SK-N-SH treated with all-trans-retinoic acid at 6 μM for 48 hours (cell line): ENCODE data around the gene AKAP9.

Source experiments
- ATAC-seq: fragments of 200-7000 bp; cut with Tn5 transposase; 3 replicates; pipeline ENCODE4 v1.9.1; 2020; ENCODE audit warnings: mild to moderate bottlenecking, moderate library complexity
- ARNTL ChIP-seq: fragments of 450-650 bp; formaldehyde crosslinking; IDR thresholded peaks from 2 replicates; pipeline ENCODE4 v1.5.0; 2020; ENCODE audit warnings: low read depth, mild to moderate bottlenecking, moderate library complexity, borderline replicate concordance
- BACH2 ChIP-seq: fragments of 250-450 bp; sonication (Bioruptor Pico); IDR thresholded peaks from 2 replicates; pipeline ENCODE4 v1.9.0; 2021; ENCODE audit warnings: mild to moderate bottlenecking, borderline replicate concordance
- CREB5 ChIP-seq: fragments of 250-450 bp; sonication (Bioruptor Pico); IDR thresholded peaks from 2 replicates; pipeline ENCODE4 v1.5.1; 2020; ENCODE audit warnings: low read depth, mild to moderate bottlenecking, moderate library complexity
- CSRNP3 ChIP-seq: fragments of 250-450 bp; sonication (Bioruptor Pico); IDR thresholded peaks from 2 replicates; pipeline ENCODE4 v1.5.1; 2021; ENCODE audit warnings: mild to moderate bottlenecking, moderate library complexity
- ESRRG ChIP-seq: fragments of 250-450 bp; sonication (Bioruptor Pico); IDR thresholded peaks from 2 replicates; pipeline ENCODE4 v1.6.1; 2021; ENCODE audit warnings: mild to moderate bottlenecking
- GLIS3 ChIP-seq: fragments of 250-450 bp; sonication (Bioruptor Pico); IDR thresholded peaks from 2 replicates; pipeline ENCODE4 v1.5.0; 2020; ENCODE audit warnings: mild to moderate bottlenecking, moderate library complexity
- OSR1 ChIP-seq: fragments of 250-450 bp; sonication (Bioruptor Pico); IDR thresholded peaks from 2 replicates; pipeline ENCODE4 v1.8.0; 2022; ENCODE audit warnings: moderate library complexity, mild to moderate bottlenecking, inconsistent platforms
- PATZ1 ChIP-seq: fragments of 250-450 bp; sonication (Bioruptor Pico); IDR thresholded peaks from 2 replicates; pipeline ENCODE4 v1.8.0; 2020; ENCODE audit warnings: mild to moderate bottlenecking, moderate library complexity, borderline replicate concordance
- POU6F1 ChIP-seq: fragments of 250-450 bp; sonication (Bioruptor Pico); IDR thresholded peaks from 2 replicates; pipeline ENCODE4 v1.8.0; 2021; ENCODE audit warnings: low read depth, mild to moderate bottlenecking, moderate library complexity, borderline replicate concordance
- PPARA ChIP-seq: fragments of 250-450 bp; sonication (Bioruptor Pico); IDR thresholded peaks from 2 replicates; pipeline ENCODE4 v1.5.0; 2020; ENCODE audit warnings: mild to moderate bottlenecking, borderline replicate concordance
- RARB ChIP-seq: fragments of 250-450 bp; sonication (Bioruptor Pico); IDR thresholded peaks from 2 replicates; pipeline ENCODE4 v1.8.0; 2021; ENCODE audit warnings: mild to moderate bottlenecking, moderate library complexity
- SNAI2 ChIP-seq: fragments of 250-450 bp; sonication (Bioruptor Pico); IDR thresholded peaks from 2 replicates; pipeline ENCODE4 v1.5.0; 2020; ENCODE audit warnings: mild to moderate bottlenecking, moderate library complexity
- TCF4 ChIP-seq: fragments of 250-450 bp; sonication (Bioruptor Pico); IDR thresholded peaks from 2 replicates; pipeline ENCODE4 v1.8.0; 2021; ENCODE audit warnings: mild to moderate bottlenecking, moderate library complexity, borderline replicate concordance
- TOX ChIP-seq: fragments of 250-450 bp; sonication (Bioruptor Pico); IDR thresholded peaks from 2 replicates; pipeline ENCODE4 v1.8.0; 2021; ENCODE audit warnings: mild to moderate bottlenecking, moderate library complexity, borderline replicate concordance
- TSHZ2 ChIP-seq: fragments of 250-450 bp; sonication (Bioruptor Pico); IDR thresholded peaks from 2 replicates; pipeline ENCODE4 v1.5.0; 2020; ENCODE audit warnings: mild to moderate bottlenecking, moderate library complexity
- ZFP3 ChIP-seq: fragments of 250-450 bp; sonication (Bioruptor Pico); IDR thresholded peaks from 2 replicates; pipeline ENCODE4 v1.5.0; 2020; ENCODE audit warnings: mild to moderate bottlenecking, moderate library complexity
- ZNF565 ChIP-seq: fragments of 450-650 bp; formaldehyde crosslinking; conservative IDR thresholded peaks from 2 replicates; pipeline ENCODE4 v1.5.0; 2020; ENCODE audit warnings: low read depth, mild to moderate bottlenecking, moderate library complexity
- ZNF8 ChIP-seq: fragments of 450-650 bp; formaldehyde crosslinking; IDR thresholded peaks from 2 replicates; pipeline ENCODE4 v1.5.0; 2020; ENCODE audit warnings: mild to moderate bottlenecking, moderate library complexity

AKAP9 gene

GRCh38 chr7:92051655-92052054 is 111.0 kb downstream of the AKAP9 start (continued):
- no peak for TF ChIP-seq TSHZ2 (CRISPR knock-in tag)
- no peak for TF ChIP-seq PATZ1 (CRISPR knock-in tag)
- no peak for TF ChIP-seq ARNTL (CRISPR knock-in tag)
- TF ChIP-seq ZNF565 (CRISPR knock-in tag) = no peak
- TF ChIP-seq GLIS3 (CRISPR knock-in tag) = no peak
- no peak for TF ChIP-seq ZFP3 (CRISPR knock-in tag)
- no peak for TF ChIP-seq CREB5
- TF ChIP-seq, all 23 proteins: peak for 0

GRCh38 chr7:92052159-92052558 is 111.5 kb downstream of the AKAP9 start:
- TF ChIP-seq TOX (CRISPR knock-in tag) (no peak), ESRRG (no peak), CSRNP3 (no peak), ZNF565 (CRISPR knock-in tag) (no peak), OSR1 (CRISPR knock-in tag) (no peak), PATZ1 (CRISPR knock-in tag) (no peak), ZFP3 (CRISPR knock-in tag) (no peak), RARB (CRISPR knock-in tag) (no peak)
- no peak for ATAC-seq

GRCh38 chr7:92052684-92053083 is 112.0 kb downstream of the AKAP9 start:
- no peak for ATAC-seq
- TF ChIP-seq ZFP3 (CRISPR knock-in tag) (no peak), ARNTL (CRISPR knock-in tag) (no peak), RARB (CRISPR knock-in tag) (no peak), POU6F1 (CRISPR knock-in tag) (no peak), ZNF8 (CRISPR knock-in tag) (no peak), GLIS3 (CRISPR knock-in tag) (no peak), BACH2 (no peak), TSHZ2 (CRISPR knock-in tag) (no peak), CSRNP3 (no peak), SNAI2 (CRISPR knock-in tag) (no peak), PPARA (CRISPR knock-in tag) (no peak), OSR1 (CRISPR knock-in tag) (no peak), ZNF565 (CRISPR knock-in tag) (no peak), PATZ1 (CRISPR knock-in tag) (no peak), TCF4 (CRISPR knock-in tag) (no peak)
